Measurements from ENCODE around the gene DDX27. TPM values are rescaled to one million over a fixed set of nuclear protein-coding genes. Genes with fewer than 3 reads are reported as not detected.
"Not testable (repeated sequence)": the region's sequence is repeated elsewhere in the genome, so short reads cannot be mapped to it uniquely, and the experiment has no call there.

DDX27 gene, protein sequence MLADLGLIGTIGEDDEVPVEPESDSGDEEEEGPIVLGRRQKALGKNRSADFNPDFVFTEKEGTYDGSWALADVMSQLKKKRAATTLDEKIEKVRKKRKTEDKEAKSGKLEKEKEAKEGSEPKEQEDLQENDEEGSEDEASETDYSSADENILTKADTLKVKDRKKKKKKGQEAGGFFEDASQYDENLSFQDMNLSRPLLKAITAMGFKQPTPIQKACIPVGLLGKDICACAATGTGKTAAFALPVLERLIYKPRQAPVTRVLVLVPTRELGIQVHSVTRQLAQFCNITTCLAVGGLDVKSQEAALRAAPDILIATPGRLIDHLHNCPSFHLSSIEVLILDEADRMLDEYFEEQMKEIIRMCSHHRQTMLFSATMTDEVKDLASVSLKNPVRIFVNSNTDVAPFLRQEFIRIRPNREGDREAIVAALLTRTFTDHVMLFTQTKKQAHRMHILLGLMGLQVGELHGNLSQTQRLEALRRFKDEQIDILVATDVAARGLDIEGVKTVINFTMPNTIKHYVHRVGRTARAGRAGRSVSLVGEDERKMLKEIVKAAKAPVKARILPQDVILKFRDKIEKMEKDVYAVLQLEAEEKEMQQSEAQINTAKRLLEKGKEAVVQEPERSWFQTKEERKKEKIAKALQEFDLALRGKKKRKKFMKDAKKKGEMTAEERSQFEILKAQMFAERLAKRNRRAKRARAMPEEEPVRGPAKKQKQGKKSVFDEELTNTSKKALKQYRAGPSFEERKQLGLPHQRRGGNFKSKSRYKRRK
- 10 to 100 TPM; 17.7 to 20.1 TPM for total RNA-seq
- long read RNA-seq, donor 1, transcript DDX27-207 (21 exons, 2,693 nt) = major isoform, 13 of 26 reads
- long read RNA-seq, donor 1, partial matches to known transcripts = 11 of 26 reads
- long read RNA-seq, donor 1, other reads (novel, unspliced or antisense) = 2 of 26 reads
- long read RNA-seq, donor 2, transcript DDX27-207 (21 exons, 2,693 nt) = major isoform, 59 of 155 reads
- long read RNA-seq, donor 2, partial matches to known transcripts = 78 of 155 reads
- long read RNA-seq, donor 2, other reads (novel, unspliced or antisense) = 18 of 155 reads

DNA sequence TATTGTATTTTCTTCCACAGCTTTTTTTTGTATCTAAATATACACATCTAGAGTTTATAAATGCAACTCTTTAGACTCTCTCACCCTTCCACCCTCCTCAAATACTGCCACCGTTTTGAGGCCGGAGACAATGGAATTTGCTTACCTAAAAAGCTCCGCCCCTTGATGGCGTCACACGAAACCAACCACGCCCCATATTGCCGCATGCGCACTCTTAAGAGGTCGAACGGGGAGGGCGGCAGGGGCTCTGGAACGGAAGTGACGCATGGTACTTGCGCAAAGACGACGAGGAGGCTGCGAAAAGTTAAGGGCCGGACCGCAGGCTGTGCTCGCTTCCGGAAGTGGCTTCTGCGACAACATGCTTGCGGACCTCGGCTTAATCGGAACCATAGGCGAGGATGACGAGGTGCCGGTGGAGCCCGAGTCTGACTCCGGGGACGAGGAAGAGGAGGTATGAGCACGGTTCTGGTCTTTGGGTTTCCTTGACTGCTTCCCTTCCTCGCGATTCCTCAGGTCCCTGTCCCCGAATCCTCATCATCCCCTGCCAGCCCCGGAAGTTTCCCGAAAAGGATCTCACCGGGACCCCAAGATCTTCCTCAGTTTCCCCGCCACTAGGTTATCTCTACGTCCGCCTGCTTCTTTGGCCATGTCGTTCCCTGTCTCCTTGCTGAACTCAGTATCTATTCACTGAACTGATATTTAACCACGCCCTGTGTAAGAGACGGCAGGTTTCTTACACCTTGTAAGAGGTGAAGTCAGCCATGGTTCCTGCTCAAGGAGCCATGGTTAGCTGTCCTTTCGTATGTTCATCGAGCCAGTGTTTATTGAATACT is at the start of gene DDX27:
DDX27 (plus strand) TSS at position 326 of the 833 bp plus-strand sequence; CDS start at position 359, 33 bp downstream.
- peak; percentile 99 for DNase-seq (ENCODE audit: low spot score)
- intact Hi-C loops (cut with DNase I) = loop anchor here (5.0 to 10.0 kb wide), 2 partner anchors 85 to 87 kb away; no protein-coding TSS in a partner anchor

DNA sequence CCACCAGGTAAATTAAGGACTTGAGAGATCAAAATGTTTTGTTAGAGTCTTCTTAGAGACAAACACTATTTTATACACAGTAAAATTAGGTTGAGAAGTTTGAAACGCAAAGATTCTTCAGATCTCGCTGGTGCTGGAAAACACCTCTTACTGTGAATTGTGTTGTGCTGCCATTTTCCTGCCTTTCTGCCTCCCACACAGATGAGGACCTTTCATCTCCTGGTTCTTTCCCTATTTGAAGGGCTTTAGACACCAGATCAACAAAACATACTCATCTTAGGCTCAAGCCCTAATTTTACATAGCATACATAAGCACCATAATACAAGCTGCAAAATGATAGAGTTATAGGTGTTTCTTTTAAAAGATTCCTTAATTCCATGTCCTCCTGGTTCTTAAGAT is 49.7 kb upstream of the DDX27 start:
- DNase-seq (ENCODE audit: low spot score) = no peak
- intact Hi-C loops (cut with DNase I) = no loop called here

DNA sequence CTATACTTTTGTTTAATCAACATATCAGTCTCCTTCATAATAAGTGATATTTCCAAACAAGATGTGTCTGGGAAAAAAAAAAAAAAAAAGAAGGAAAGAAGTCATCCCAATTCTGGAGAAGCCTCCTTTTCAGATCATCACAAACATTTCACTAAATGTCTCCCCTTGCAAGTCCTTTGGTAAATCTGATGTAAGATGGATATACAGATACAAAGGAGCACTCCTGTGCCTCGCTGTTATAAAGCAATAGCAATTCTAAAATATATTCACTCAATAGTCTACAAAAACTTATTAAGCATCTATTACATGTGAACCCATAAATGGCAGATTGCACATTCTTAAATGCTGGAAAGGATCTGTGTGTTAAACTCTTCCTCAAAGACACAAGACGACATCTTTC is 48.5 kb upstream of the DDX27 start:
- intact Hi-C loops (cut with DNase I) = no loop called here
- DNase-seq (ENCODE audit: low spot score) = no peak

DNA sequence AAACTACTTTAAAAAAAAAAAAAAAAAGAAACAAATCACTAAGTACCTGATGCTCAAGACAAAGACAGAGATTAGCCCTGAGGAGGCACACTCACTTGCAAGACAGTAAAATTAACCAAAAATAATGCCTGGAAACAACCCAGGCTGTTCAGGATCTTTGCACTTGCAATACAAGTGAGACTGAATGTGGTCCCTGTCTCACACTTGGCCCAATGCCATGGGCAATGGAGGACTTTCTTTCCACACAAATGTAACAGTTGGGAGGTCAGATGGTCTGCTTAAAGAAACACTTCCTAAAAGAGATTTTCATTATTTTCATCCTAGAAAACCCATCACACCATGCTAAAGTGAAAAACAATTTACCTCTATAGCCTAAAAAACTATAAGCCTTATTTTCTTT is 47.3 kb upstream of the DDX27 start:
- intact Hi-C loops (cut with DNase I) = no loop called here
- no peak for DNase-seq (ENCODE audit: low spot score)

DNA sequence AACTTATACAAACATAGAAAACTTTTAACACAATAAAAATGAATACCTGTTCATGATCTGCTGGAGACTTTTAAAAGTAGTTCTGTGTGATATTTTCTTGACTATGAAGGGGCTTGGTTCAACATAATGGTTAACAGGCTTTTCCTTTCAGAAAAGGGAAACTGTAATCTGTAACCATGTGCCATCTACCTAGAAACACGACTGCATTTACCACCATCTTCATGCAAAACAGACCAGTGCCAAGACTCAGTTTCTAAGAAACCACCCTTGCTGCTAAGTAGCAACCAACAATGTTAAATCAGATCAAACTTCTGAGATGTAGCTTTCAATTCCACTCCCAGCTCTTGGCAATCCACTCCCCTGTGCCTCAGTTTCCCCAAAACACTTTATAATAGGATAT is 46.8 kb upstream of the DDX27 start:
- no peak for DNase-seq (ENCODE audit: low spot score)
- intact Hi-C loops (cut with DNase I) = no loop called here

DNA sequence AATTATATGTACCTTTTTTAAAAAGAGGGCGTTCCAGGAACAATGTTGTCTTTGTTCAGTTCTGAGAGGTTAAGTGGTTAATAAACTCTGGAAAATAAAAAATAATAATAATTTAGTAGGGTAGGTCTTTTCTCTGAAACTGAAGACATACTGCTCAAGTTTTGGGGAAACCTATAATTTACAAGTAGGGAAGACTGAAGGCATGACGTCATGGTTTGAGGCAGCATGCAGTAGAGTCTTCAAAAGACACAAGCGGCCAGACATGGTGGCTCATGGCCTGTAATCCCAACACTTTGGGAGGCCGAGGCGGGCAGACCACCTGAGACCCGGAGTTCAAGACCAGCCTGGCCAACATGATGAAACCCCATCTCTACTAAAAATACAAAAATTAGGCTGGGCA is 45.0 kb upstream of the DDX27 start:
- no peak for DNase-seq (ENCODE audit: low spot score)
- intact Hi-C loops (cut with DNase I) = no loop called here

DNA sequence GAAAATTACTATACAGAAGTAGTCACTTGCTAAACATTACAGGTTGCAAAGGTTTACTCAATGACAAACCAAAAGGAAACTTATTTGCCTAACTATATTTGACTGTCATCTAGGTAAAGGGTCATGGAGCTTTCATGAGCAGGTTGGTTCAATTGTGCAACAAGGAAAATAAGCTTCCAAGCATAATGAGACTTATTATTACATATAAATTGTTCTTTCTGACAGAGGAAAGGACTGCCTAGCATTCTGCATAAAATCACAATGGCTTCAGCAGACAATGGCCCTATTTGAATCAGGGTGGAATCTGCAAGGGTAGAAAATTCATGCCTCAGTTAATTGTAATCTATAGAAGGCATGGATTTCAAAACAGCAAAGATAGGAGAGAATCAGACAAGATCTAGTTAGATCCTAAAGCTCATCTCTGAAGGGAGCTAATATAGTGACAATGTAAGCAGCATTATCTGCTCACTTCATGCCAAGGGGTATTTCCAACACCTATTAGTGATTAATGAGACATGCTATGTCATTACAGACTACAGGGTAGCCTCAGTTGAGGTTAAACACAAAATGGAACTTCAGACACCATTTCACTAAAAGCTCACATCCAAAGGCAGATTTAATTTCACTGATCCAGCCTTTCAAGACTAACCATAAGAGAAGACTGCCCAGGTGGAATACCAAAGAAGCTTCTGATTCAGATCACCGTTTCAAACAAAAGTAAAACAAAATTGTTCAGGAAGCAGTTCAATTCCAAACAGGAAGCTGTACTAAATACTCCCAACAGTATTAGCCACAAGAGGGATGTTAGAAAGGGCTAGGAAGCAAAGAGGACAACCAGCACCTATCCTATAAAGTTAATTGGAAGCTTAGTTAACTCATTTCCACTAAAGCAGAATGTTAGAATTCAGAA is 39.6 kb upstream of the DDX27 start:
- intact Hi-C loops (cut with DNase I) = loop anchor here in 1 of 2 donors (10.0 kb wide), 1 partner anchor 45 kb away; no protein-coding TSS in a partner anchor
- no peak for DNase-seq (ENCODE audit: low spot score)

DNA sequence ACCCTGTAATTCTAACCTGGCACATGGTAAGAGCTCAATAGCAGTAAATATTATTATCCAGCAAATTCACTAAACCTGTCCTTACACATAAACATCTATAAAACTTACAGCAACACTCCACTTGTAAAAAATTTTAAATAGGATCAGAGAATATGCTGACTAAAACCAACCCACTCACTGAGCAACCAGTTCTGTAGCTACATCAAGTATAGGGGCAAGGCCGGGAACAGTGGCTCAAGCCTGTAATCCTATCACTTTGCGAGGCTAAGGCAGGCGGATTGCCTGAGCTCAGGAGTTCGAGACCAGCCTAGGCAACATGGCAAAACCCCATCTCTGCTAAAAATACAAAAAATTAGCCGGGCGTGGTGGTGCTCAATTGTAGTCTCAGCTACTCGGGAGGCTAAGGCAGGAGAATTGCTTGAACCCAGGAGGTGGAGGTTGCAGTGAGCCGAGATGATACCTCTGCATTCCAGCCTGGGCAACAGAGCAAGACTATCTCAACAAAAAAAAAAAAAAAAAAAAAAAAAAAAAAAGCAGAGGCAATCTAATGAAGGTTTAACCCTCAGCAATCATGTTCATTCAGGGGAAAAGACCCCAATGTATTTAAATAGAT is 37.8 kb upstream of the DDX27 start:
- intact Hi-C loops (cut with DNase I) = loop anchor here in 1 of 2 donors (10.0 kb wide), 1 partner anchor 47 kb away; no protein-coding TSS in a partner anchor

DNA sequence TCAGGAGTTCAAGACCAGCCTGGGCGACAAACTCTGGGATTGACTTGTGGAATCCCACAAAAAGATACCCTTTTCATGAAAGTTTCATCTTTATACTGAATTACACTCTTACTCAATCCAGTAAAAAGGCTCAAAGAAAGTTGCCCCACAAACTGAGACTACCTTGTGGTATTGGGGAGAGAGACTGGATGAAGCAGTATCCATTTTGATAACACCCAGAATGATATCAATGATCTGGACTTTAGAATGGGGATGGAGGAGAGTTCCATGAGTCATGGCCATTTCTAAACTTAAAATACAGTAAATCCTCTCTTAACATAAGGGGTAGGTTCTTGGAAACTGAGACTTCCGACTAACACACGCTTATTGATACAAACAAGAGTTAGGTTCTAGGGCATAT is 35.8 kb upstream of the DDX27 start:
- intact Hi-C loops (cut with DNase I) = loop anchor here in 1 of 2 donors (10.0 kb wide), 1 partner anchor 49 kb away; no protein-coding TSS in a partner anchor
- DNase-seq (ENCODE audit: low spot score) = no peak

More for the DNA sequence above, 37.8 kb upstream of the DDX27 start:
- no peak for DNase-seq (ENCODE audit: low spot score)

DNA sequence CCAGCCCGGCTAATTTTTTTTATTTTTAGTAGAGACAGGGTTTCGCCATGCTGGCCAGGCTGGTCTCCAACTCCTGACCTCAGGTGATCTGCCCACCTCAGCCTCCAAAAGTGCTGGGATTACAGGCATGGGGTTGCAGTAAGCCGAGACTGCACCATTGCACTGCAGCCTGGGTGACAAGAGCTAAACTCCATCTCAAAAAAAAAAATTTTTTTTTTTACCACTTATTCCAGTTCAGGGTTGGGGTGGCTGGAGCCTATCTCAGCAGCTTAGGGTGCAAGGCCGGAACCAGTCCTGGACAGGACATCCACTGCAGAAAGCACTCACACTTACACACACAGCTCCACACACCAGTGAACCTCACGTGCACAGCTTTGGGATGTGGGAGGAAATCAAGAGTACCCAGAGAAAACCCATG is 35.1 kb upstream of the DDX27 start:
- intact Hi-C loops (cut with DNase I) = loop anchor here in 1 of 2 donors (10.0 kb wide), 1 partner anchor 49 kb away; no protein-coding TSS in a partner anchor
- DNase-seq (ENCODE audit: low spot score) = not testable (repeated sequence)

DNA sequence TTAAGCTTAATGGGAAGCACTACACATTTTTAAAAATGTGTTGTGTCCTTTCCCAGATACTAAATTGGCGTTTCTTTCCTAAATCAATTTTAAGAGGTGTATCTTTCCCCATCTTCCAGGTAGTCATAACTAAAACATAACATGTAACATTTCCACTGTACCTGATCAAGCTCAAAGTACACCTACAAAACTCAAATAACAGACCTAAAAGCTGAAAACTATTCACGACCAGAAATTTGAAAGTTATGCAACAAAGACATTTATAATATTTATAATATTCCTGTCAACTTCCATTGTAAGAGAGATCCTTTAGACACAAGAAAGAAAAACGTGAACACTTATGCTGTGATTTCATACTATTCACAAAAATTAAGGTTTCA is 34.5 kb upstream of the DDX27 start:
- no peak for DNase-seq (ENCODE audit: low spot score)
- intact Hi-C loops (cut with DNase I) = loop anchor here in 1 of 2 donors (10.0 kb wide), 1 partner anchor 50 kb away; no protein-coding TSS in a partner anchor

DNA sequence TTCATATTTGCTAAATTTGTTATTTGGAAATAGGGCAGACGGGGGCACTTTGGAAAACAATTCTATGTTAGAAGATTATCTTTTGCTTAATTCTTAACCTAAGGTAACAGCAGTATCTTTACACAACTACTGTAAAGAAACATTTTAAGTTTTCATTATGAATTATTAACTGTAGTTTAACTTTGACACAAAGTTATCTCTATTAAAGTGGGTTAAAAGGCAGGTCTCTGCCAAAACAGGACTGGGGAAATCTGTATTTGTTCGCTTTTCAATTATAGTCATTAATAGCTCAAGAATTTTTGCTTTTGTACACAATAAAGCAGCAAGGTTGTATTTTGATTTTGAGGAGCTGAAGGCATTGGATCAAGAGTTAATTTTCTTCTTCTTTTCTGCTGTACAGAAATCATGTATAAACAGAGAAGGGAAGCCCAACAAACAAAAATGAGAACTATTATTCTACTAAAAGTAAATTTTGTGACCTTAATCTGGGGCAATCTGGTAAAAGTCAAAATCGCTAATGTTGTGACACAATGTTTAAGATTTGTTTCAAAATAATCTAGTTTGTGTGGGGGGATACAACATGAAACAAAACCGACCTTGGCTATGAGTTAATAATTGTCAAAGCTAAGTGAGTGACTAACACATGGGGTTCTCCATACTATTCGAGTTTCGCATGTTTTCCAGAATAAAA is 34.0 kb upstream of the DDX27 start:
- intact Hi-C loops (cut with DNase I) = loop anchor here in 1 of 2 donors (10.0 kb wide), 1 partner anchor 50 kb away; no protein-coding TSS in a partner anchor
- DNase-seq (ENCODE audit: low spot score) = no peak

DNA sequence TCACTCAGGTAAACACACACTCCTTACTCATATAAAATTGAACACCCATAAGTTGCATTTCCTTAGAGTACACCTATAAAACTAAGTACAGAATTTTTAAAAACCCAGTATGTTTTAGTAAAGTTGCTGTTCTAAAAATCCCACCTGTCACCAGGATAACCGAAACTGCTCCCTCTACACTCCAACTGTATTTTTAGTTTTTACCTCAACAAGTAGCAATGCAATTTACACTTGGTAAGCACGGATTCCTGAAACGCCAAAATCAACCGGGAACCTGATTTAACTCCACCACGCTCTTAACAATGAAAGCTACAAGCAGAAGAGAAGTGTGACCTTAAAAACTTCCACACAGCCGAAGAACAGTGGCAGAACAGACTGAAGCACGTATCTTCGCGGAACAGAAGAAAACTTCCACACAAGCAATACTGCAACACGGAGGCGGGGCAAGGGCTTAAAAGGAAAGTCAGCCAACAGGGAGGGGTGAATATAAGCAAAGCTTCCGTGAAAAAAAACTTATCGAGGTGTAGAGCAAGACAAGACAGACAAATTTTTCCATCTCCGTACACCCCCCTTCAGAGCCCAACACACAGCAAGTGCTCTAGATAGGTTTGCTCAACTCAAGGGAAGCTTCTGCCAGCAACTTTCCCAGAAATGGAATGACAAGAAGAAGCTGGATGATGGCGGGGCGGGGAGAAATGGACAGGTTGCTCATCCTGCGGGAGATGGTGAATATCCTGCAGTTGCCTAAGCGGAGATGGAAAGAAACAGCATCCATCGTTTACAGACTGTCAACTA is 32.5 kb upstream of the DDX27 start:
- intact Hi-C loops (cut with DNase I) = loop anchor here in 1 of 2 donors (10.0 kb wide), 1 partner anchor 52 kb away; no protein-coding TSS in a partner anchor
- DNase-seq (ENCODE audit: low spot score) = no peak

DNA sequence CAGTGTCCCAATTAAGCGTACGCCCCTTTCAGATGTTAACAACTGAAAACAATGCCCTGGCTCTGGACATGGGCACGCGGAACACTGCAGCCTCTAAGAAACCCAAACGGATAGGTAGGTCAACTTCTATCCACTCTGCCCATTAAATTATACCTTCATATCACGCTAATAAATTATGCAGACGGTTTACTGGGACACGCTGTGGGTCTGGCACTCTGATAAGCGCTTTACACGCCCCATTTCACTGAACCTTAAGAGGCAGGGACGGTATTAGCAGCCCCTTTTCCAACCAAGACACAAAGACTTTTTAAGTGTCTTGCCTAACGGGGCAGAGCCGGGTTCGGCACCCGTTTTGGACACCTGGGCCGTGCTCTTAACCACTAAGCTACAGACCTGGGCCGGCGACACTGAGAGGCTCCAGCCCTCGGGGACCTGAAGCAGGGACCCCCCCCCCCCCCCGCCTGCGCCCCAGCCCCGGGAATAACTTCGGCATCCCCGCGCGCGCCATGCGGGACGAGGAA is 31.8 kb upstream of the DDX27 start:
- DNase-seq (ENCODE audit: low spot score) = no peak
- intact Hi-C loops (cut with DNase I) = loop anchor here in 1 of 2 donors (10.0 kb wide), 1 partner anchor 53 kb away; no protein-coding TSS in a partner anchor
